ENCODE results near the gene UACA.

The UACA gene

GRCh38 chr15:70708839-70709238, 54.5 kb downstream of the UACA start:
- DNase-seq (ENCODE audit: low read depth), result no peak

GRCh38 chr15:70707686-70708300, 55.6 kb downstream of the UACA start:
- no peak for DNase-seq (ENCODE audit: low read depth)

- DNase-seq (ENCODE audit: low read depth), result no peak
Measured at GRCh38 chr15:70704731-70705130, 58.6 kb downstream of the UACA start.

GRCh38 chr15:70704166-70704565, 59.2 kb downstream of the UACA start:
- no peak for DNase-seq (ENCODE audit: low read depth)

GRCh38 chr15:70703096-70703878, 60.1 kb downstream of the UACA start:
- no peak for DNase-seq (ENCODE audit: low read depth)

- DNase-seq (ENCODE audit: low read depth), result no peak
Measured at GRCh38 chr15:70702584-70702983, 60.8 kb downstream of the UACA start.

- DNase-seq (ENCODE audit: low read depth), result no peak
Measured at GRCh38 chr15:70701891-70702568, 61.3 kb downstream of the UACA start.

GRCh38 chr15:70701171-70701570, 62.2 kb downstream of the UACA start:
- no peak for DNase-seq (ENCODE audit: low read depth)

- no peak for DNase-seq (ENCODE audit: low read depth)
Measured at GRCh38 chr15:70699890-70700289, 63.5 kb downstream of the UACA start.

GRCh38 chr15:70698836-70699390, 64.4 kb downstream of the UACA start:
- DNase-seq (ENCODE audit: low read depth), result no peak

- no peak for DNase-seq (ENCODE audit: low read depth)
Measured at GRCh38 chr15:70698426-70698825, 64.9 kb downstream of the UACA start.

GRCh38 chr15:70690491-70691276, 72.7 kb downstream of the UACA start:
- no peak for DNase-seq (ENCODE audit: low read depth)

GRCh38 chr15:70690021-70690420, 73.3 kb downstream of the UACA start:
- no peak for DNase-seq (ENCODE audit: low read depth)

- no peak for DNase-seq (ENCODE audit: low read depth)
Measured at GRCh38 chr15:70687482-70687881, 75.9 kb downstream of the UACA start.

- DNase-seq (ENCODE audit: low read depth), result no peak
Measured at GRCh38 chr15:70680817-70681216, 82.5 kb downstream of the UACA start.

GRCh38 chr15:70679919-70680231, 83.5 kb downstream of the UACA start:
- DNase-seq (ENCODE audit: low read depth), result no peak

GRCh38 chr15:70672081-70672480, 91.3 kb downstream of the UACA start:
- DNase-seq (ENCODE audit: low read depth), result no peak

- DNase-seq (ENCODE audit: low read depth), result no peak
Measured at GRCh38 chr15:70670680-70671079, 92.7 kb downstream of the UACA start.

- DNase-seq (ENCODE audit: low read depth), result no peak
Measured at GRCh38 chr15:70669966-70670658, 93.2 kb downstream of the UACA start.

- DNase-seq (ENCODE audit: low read depth), result no peak
Measured at GRCh38 chr15:70669006-70669602, 94.3 kb downstream of the UACA start.

GRCh38 chr15:70665599-70665998, 97.8 kb downstream of the UACA start:
- DNase-seq (ENCODE audit: low read depth), result no peak

Measured in activated T-cell treated with anti-CD3 and anti-CD28 coated beads for 24 hours (primary cell).